VCaP (cell line): ENCODE results near the gene RNF31.

ENCODE experiments used
- H3K27ac ChIP-seq: fragments of 450-650 bp; 2 replicates; pipeline ENCODE4 v1.5.1; 2017
- CTCF ChIP-seq: fragments of 450-650 bp; conservative IDR thresholded peaks from 2 replicates; pipeline ENCODE4 v1.5.1; 2017; ENCODE audit warnings: mild to moderate bottlenecking, moderate library complexity

Gene RNF31

GRCh38 chr14:24147761-24148428, 597 bp downstream of the RNF31 start:
- TF ChIP-seq CTCF, result no peak
- H3K27ac ChIP-seq, result peak overlapping the region; percentile 83

- TF ChIP-seq CTCF, result no peak
- no peak overlapping the region for H3K27ac ChIP-seq
Observed at GRCh38 chr14:24149302-24149969, 2.1 kb downstream of the RNF31 start.

- no peak for TF ChIP-seq CTCF
- no peak overlapping the region for H3K27ac ChIP-seq
Observed at GRCh38 chr14:24150061-24150460, 2.8 kb downstream of the RNF31 start.

- no peak overlapping the region for H3K27ac ChIP-seq
- TF ChIP-seq CTCF, result no peak
Observed at GRCh38 chr14:24150567-24150966, 3.3 kb downstream of the RNF31 start.

GRCh38 chr14:24150993-24151392, 3.7 kb downstream of the RNF31 start:
- no peak overlapping the region for H3K27ac ChIP-seq
- no peak for TF ChIP-seq CTCF

GRCh38 chr14:24151404-24152080, 4.2 kb downstream of the RNF31 start:
- H3K27ac ChIP-seq, result no peak overlapping the region
- TF ChIP-seq CTCF, result no peak

GRCh38 chr14:24155100-24155499, 7.8 kb downstream of the RNF31 start:
- H3K27ac ChIP-seq, result no peak overlapping the region

More at GRCh38 chr14:24155100-24155499, 7.8 kb downstream of the RNF31 start:
- no peak for TF ChIP-seq CTCF
